NCI-H146 (cell line): ENCODE results near the gene NSRP1.
"Not testable (repeated sequence)": the region's sequence is repeated elsewhere in the genome, so short reads cannot be mapped to it uniquely, and the experiment has no call there.

Experiments
- DNase-seq: peaks from one replicate; lab custom pipeline; 2025; lab: John Stamatoyannopoulos, UW

Gene NSRP1

GRCh38 chr17:30118635-30119034, 2.0 kb downstream of the NSRP1 start:
- DNase-seq, result not testable (repeated sequence)

- DNase-seq, result no peak
These were observed 7.7 kb downstream of the NSRP1 start for GRCh38 chr17:30124273-30124796.

GRCh38 chr17:30130121-30130520, 13.5 kb downstream of the NSRP1 start:
- no peak for DNase-seq

- DNase-seq, result no peak
These were observed 16.0 kb downstream of the NSRP1 start for GRCh38 chr17:30132615-30133014.

- DNase-seq, result no peak
These were observed 16.6 kb downstream of the NSRP1 start for GRCh38 chr17:30133197-30133596.

GRCh38 chr17:30134551-30134950, 17.9 kb downstream of the NSRP1 start:
- DNase-seq, result no peak

- DNase-seq, result no peak
These were observed 20.5 kb downstream of the NSRP1 start for GRCh38 chr17:30137158-30137557.

GRCh38 chr17:30147860-30148259, 31.2 kb downstream of the NSRP1 start:
- not testable (repeated sequence) for DNase-seq

GRCh38 chr17:30148376-30148775, 31.8 kb downstream of the NSRP1 start:
- no peak for DNase-seq

- no peak for DNase-seq
These were observed 34.9 kb downstream of the NSRP1 start for GRCh38 chr17:30151471-30151870.

GRCh38 chr17:30153463-30153862, 36.8 kb downstream of the NSRP1 start:
- DNase-seq, result no peak

- no peak for DNase-seq
These were observed 38.8 kb downstream of the NSRP1 start for GRCh38 chr17:30155389-30155788.

GRCh38 chr17:30158896-30159625, 42.4 kb downstream of the NSRP1 start:
- no peak for DNase-seq

- DNase-seq, result no peak
These were observed 44.0 kb downstream of the NSRP1 start for GRCh38 chr17:30160419-30161172.

GRCh38 chr17:30161601-30162000, 45.0 kb downstream of the NSRP1 start:
- DNase-seq, result no peak

GRCh38 chr17:30164531-30164930, 47.9 kb downstream of the NSRP1 start:
- no peak for DNase-seq

- DNase-seq, result no peak
These were observed 48.5 kb downstream of the NSRP1 start for GRCh38 chr17:30165147-30165546.

- no peak for DNase-seq
These were observed 49.3 kb downstream of the NSRP1 start for GRCh38 chr17:30165960-30166359.

GRCh38 chr17:30170415-30170987, 53.9 kb downstream of the NSRP1 start:
- DNase-seq, result peak; percentile 35

GRCh38 chr17:30172560-30172959, 55.9 kb downstream of the NSRP1 start:
- no peak for DNase-seq

- no peak for DNase-seq
These were observed 57.0 kb downstream of the NSRP1 start for GRCh38 chr17:30173649-30174048.

GRCh38 chr17:30174556-30174955, 57.9 kb downstream of the NSRP1 start:
- DNase-seq, result no peak

- no peak for DNase-seq
These were observed 60.2 kb downstream of the NSRP1 start for GRCh38 chr17:30176855-30177254.
